GM19099 (cell line): ENCODE results near the gene FOXE3.

Experiments used
- POLR2A ChIP-seq: IDR thresholded peaks from 3 replicates; pipeline ENCODE4 v1.6.1; 2011; ENCODE audit warnings: low read depth; ENCODE audit not compliant: insufficient read length; ENCODE audit errors: extremely low read depth

Gene FOXE3

DNA sequence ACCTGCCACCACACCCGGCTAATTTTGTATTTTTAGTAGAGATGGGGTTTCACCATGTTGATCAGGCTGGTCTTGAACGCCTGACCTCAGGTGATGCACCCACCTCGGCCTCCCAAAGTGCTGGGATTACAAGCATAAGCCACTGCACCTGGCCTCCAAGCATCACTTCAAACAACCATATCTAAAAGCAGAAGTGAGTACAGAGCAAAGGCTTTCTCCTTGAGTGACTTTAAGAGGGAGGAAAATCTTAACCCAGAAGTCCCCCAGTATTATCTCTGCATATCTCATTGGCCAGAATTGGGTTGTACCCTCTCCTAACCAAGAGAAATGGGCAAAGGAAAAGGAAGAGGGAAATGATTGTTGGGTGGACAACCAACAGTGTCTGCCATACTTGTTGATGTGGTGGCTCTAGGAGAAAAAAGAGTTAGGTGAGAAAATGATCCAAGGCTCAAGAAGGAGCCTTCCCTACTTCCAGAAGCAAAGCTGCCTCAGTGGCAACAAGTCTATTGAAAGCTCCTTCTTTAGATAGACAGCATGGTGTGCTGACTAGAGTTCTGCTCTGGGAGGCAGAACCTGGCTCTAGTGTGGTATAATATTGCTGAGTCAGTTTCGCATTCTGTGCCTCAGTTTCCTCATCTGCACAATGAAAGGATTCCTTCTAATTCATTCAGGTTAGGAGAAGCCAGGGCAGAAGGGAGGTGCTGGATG is 16.8 kb upstream of the FOXE3 start:
- TF ChIP-seq POLR2A: no peak

DNA sequence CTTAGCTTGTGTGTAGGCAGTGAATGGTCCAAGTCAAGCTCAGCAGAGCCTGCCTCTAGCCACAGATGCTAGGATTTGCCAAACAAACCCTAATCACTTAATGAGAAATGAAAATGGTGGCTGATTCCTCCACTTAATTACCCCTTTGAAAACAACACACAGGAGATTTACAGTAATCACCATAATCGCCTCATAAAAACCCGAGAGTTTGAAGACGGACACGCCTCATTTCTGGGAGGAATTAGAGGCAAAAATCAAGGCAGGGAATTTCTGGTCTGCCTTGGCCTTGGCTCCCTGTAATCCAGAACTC is 16.3 kb upstream of the FOXE3 start:
- no peak for TF ChIP-seq POLR2A

DNA sequence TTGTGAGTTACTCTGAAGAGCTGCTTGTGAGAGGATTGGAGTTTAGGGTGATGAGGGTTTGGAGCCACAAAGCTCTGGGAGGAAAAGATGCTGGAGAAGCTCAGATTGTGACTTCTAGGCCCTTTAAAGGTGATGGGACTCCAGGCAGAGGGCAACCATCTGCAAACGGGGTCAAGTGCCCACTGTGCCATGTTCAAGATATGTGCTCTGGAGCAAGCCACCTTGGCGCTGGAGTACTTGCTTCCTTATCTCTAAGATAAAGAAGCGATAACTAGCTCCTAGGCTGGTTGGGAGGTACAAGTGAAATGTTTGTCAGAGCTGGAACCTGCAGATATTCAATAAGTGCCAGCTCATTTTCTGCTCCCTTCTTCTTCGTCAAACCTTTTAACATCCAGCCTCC is 14.3 kb upstream of the FOXE3 start:
- TF ChIP-seq POLR2A: no peak

DNA sequence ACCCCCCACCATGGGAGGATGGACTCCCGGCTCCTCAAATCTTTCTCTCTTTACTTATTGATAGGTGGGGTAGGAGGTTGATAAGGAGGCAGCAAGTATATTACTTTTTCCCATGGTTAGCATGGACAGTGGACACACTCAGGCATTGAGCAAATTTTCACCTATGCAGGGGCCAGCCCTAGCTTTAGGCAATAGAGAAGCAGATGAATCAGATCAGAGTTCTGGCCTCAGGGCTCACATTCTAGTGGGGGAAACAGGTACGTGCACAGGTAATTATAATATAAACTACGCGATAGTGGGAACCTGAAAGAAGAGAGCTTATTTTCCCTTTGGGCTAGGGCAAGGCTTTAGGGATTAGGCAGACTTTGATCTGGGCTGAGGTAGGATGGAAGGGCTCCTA is 13.5 kb upstream of the FOXE3 start:
- TF ChIP-seq POLR2A: no peak

DNA sequence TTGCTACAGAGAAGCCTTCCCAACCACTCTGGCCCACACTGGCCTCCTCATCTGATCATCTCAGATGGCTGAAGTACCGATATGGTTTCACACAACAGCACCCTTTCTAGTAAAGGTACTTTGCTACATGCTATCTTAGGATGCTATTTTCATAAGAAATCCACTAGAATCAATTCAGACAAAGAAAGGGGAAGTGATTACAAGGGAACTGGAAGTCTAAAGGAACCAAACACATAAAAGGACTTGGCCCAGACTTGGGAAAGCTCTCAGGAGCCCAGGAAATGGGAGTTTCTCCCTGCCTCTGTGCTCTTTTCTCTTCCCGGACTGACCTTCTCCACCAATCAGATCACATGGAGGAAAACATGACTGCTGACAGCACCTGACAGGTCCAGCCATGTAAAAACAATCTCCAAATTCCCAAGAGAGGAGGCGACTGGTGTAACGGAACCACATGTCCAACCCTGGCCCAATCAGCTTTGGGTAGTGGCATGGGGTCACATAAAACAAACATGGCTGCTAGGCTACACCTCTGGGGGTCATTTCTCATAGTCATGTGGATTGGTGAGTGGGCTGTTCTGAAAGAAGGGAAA is 12.7 kb upstream of the FOXE3 start:
- TF ChIP-seq POLR2A: no peak

DNA sequence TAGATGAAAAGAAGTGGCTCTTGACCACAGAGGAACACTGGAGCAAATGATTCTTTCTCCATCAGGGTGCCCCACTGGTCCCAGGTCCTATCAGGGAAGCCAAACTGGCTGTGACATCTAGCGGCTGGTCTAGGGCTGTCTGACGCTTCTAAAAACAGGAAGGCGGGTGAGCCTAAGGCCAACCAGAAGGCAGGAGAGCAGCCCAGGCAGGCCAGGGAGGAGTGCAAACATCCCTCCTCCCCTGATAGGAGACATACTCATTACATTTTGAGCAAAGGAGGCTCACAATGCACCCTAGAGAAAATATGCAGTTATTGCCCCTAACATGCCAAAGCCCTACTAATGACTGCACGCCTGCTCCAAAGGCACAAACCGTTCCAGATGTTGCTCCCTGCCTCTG is 10.4 kb upstream of the FOXE3 start:
- no peak for TF ChIP-seq POLR2A

DNA sequence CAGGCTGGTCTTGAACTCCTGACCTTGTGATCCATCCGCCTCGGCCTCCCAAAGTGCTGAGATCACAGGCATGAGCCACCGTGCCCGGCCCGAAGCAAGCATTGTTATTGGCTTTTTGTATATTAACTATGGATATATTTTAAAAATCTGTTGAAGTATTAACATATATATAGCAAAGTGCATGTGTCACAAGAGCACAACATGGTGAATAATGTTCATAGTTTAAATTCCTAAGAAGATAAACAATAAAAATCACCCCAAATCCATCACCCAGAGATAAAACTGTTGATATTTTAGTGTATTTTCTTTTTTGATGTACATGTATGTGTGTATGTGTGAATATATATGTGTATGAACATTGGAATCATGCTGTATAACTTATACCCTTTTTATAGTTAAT is 9.1 kb upstream of the FOXE3 start:
- TF ChIP-seq POLR2A: no peak

DNA sequence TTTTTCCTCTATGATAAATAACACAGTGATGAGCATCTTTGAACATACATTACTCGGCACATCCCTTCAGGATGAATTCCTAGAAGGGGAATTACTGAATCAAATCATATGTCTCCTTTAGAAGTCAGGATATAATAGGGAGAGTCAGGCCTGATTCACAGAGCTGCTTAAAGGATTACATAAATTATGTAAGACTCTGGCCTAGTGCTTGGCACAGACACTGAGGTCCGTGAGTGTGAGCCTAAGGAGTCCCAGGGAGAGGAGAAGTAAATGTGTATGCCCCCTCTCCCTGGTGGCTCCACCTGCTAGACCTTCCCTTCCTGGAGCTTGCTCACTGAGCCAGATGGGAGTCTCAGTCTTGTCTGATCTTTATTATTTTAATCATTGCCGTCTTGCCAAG is 8.6 kb upstream of the FOXE3 start:
- TF ChIP-seq POLR2A: no peak

DNA sequence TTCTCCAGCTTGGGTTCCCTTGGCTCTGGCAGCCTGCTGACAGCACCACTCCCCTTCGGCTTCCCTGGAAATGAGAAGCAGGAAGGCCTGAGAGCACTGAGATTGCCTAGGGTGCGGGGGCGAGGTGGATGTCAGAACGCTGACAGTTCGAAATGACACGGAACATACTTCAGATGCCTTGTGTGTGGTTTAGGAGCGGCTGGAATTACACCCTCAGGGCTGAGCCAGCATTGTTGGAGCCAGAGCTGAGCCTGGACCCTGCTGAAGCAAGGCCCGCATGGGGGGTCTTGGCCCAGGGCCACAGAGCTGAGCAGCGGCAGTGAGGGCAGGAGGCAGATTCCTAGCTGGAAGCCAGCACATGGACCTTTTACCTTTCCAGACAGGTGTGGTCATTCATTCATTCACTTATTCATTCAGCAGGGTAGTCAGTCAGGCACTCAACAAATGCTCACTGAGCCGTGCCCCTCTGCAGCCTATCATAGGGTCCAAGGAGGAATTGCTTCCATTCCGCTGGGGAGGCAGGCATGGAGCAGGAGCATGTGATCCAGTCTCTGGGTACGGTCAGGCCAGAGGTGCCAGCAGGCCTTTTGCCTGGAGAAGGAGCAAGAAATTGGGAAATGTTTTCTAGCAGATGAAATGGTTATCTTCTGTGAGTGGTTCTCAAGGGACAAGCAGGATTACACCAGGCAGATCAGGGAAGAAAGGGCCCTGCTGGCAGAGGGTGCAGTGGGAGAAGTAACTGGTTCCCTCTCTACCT is 6.6 kb upstream of the FOXE3 start:
- TF ChIP-seq POLR2A: no peak

DNA sequence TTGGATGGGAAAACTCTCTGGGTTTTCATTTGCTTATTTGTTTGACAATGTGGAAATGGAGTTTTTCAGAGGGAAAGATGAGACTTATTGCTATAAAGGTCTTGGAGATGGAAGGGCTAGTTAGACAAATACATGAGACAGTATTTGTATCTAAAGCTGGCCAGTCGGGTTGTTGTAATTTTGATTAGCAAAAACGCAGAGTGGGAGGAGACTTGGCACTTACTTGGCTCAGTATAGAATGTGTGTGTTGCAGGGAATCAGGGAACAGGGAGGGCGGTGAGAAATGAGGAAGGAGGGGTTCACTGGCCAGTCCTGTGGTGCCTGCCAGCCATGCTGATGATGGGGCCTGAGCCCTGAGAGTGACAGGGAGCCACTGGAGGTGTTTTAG is 6.0 kb upstream of the FOXE3 start:
- no peak for TF ChIP-seq POLR2A

DNA sequence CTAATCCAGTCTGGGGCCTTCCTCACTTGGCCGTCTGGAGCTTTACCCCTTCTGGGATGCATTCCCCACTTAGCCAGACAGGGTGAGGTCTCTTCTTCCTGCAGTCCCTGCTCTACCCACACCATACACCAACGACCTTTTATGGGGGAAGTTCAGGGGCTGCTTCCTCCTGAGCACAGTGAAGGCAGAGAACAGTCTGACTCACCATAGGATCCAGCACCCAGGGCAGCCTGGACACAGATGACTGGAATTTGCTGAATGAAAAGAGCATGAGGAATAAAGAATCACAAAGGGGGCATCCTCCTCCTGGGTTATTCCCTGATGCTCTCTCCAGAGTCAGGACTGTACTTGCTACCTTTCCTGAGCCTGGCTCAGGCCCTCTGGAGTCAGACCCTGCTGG is 4.6 kb upstream of the FOXE3 start:
- no peak for TF ChIP-seq POLR2A

DNA sequence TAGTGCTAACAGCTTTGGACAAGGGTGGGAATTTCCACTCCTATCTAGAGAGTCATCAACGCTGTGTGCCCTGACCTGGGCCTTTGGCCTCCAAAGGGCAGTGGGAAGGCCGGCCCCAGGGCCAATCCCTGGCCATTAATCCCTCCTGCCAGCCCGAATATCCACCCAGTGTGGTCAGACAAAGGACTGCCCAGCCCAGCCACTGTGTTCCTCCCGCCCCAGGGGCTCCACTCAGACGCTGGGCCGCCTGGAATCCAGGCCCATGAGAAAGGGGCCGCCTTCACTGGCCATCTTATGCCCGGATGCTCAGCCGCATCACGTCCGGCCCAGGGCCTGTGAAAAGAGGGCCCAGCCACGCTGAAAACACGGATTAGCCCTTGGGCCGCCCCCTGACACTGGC is 3.6 kb upstream of the FOXE3 start:
- TF ChIP-seq POLR2A: no peak

DNA sequence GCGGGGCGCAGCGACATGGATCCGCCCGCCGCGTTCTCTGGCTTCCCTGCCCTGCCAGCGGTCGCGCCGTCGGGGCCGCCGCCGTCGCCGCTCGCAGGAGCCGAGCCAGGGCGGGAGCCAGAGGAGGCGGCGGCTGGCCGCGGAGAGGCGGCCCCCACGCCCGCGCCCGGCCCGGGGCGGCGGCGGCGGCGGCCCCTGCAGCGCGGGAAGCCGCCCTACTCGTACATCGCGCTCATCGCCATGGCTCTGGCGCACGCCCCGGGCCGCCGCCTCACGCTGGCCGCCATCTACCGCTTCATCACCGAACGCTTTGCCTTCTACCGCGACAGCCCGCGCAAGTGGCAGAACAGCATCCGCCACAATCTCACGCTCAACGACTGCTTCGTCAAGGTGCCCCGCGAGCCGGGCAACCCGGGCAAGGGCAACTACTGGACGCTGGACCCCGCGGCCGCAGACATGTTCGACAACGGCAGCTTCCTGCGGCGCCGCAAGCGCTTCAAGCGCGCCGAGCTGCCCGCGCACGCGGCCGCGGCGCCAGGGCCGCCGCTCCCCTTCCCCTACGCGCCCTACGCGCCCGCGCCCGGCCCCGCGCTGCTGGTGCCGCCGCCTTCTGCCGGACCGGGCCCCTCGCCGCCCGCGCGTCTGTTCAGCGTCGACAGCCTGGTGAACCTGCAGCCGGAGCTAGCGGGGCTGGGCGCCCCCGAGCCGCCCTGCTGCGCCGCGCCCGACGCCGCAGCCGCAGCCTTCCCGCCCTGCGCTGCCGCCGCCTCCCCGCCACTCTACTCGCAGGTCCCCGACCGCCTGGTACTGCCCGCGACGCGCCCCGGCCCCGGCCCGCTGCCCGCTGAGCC is 459 bp downstream of the FOXE3 start:
- TF ChIP-seq POLR2A: no peak

DNA sequence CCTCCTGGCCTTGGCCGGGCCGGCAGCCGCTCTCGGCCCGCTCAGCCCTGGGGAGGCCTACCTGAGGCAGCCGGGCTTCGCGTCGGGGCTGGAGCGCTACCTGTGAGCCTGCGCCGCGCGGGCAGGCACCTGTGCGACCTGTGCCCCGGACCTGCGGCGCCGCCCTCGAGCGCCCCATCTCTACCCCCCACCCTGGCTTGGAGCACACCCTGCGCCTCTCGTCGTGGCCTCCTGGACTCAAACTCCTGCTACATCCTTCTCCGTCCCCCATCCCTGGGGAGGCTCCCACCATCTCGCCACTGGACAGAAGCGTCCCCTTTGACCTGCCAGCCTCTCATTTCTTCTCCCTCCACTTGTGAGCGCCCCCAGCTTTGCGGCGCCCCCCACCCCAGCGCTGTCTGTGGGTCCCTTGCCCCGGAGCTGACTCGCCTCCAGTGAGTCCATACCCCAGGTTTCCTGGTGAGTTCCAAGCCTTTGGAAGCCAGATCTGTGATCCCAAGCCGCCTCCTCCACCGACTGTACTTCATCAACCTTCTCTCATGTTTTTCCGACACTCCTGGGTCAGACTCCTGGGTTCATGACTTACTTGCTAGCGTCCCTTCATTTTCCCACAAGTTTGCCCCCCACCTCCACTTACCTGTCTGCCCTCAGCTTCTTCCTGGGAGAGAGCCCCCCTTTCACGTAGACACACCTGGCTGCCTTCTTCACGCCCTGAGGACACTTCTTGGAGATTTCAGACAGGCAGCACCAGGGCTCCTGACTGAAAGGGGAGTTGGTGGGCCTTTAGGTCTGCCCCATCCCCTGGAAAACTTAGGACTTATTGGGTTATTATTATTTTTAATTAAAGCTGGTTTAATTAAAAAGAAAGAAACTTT is 1.3 kb downstream of the FOXE3 start:
- TF ChIP-seq POLR2A: no peak

DNA sequence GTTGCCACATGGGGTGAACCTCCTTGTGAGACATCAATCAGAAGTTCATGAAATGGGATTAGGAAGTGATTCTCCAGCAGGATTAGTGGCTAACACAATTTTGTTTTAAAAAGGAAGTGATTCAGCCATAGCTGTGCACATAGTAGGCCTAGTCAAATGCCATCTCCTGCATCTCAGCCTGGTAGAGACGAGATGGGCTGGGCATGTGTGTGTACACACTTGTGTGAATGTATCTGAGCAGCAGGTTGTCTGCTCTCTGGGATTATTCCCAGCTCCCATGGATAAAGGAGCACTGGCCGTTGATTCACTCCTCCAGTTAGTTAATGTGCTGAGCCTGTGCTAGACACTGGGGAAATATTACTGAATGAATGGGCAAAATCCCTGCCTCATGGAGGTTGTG is 2.0 kb downstream of the FOXE3 start:
- no peak for TF ChIP-seq POLR2A
